ENCODE data around the gene TMEM184C. TPM values are rescaled to one million over a fixed set of nuclear protein-coding genes. Genes with fewer than 3 reads are reported as not detected.

Gene TMEM184C
- total and polyA plus RNA-seq, 2 donors (not counting 1 experiment from before 2014, with no cell fraction given): 30.6 to 34.3 TPM

DNA sequence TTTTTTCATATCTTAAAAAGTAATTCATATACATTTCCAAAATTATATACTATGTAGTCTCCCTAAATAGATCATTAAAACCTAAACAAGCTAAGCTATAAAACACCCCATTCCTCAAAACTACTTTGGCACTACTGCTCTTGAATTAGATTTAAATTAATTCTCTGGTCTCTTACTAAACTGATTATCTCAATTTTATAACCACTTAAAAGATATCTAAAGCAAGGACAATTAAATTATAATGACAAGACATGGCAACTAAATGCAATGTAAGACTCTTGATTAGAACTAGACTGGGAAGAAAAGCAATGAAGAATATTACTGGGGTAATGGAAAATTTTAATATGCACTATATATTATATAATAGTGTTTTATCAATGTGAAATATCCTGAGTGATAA is 27.9 kb downstream of the TMEM184C start:
- Histone ChIP-seq H3K4me1 (ENCODE audit: control insufficient read depth, extremely low read depth, insufficient read depth, low read length) (no peaks in the 10 kb centered on the region), H3K27me3 (ENCODE audit: control insufficient read depth, insufficient read depth, low read length) (no peaks in the 10 kb centered on the region), H3K9me3 (ENCODE audit: control insufficient read depth, insufficient read depth, low read depth, low read length) (no peaks in the 10 kb centered on the region), H3K79me2 (ENCODE audit: control insufficient read depth, insufficient read depth, low read length) (no peaks in the 10 kb centered on the region), H3K36me3 (ENCODE audit: control insufficient read depth, insufficient read depth, low read length) (peaks cover 3% of the 10 kb centered on the region), H3K4me3 (replicated peaks in 1 of 4; ENCODE audit: control extremely low read depth in 1 of 4, insufficient read depth in 1 of 4, low read depth in 3 of 4, low read length in 4 of 4) (no peak overlapping the region), H3K9ac (ENCODE audit: insufficient read depth, low read length) (no peak overlapping the region), H3K4me2 (ENCODE audit: extremely low read depth, insufficient read depth, low read length) (no peak overlapping the region), H3K27ac (ENCODE audit: insufficient read depth, low read length) (no peak overlapping the region), H4K20me1 (ENCODE audit: control insufficient read depth, extremely low read depth, insufficient read depth, low read length) (no peaks in the 10 kb centered on the region), H2AFZ (ENCODE audit: low read length) (no peak overlapping the region)
- DNase-seq (ENCODE audit: low read depth in 2 of 2): no peak
- TF ChIP-seq EZH2 (IDR thresholded peaks at IDR 0.05; ENCODE audit: low read length, missing control alignments): no peak
- TF ChIP-seq, protein P1, sequence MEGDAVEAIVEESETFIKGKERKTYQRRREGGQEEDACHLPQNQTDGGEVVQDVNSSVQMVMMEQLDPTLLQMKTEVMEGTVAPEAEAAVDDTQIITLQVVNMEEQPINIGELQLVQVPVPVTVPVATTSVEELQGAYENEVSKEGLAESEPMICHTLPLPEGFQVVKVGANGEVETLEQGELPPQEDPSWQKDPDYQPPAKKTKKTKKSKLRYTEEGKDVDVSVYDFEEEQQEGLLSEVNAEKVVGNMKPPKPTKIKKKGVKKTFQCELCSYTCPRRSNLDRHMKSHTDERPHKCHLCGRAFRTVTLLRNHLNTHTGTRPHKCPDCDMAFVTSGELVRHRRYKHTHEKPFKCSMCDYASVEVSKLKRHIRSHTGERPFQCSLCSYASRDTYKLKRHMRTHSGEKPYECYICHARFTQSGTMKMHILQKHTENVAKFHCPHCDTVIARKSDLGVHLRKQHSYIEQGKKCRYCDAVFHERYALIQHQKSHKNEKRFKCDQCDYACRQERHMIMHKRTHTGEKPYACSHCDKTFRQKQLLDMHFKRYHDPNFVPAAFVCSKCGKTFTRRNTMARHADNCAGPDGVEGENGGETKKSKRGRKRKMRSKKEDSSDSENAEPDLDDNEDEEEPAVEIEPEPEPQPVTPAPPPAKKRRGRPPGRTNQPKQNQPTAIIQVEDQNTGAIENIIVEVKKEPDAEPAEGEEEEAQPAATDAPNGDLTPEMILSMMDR (conservative IDR thresholded peaks at IDR 0.05 in 1 of 2, IDR thresholded peaks at IDR 0.05 in 1 of 2; ENCODE audit: low read depth in 1 of 2, low read length in 2 of 2): no peak

DNA sequence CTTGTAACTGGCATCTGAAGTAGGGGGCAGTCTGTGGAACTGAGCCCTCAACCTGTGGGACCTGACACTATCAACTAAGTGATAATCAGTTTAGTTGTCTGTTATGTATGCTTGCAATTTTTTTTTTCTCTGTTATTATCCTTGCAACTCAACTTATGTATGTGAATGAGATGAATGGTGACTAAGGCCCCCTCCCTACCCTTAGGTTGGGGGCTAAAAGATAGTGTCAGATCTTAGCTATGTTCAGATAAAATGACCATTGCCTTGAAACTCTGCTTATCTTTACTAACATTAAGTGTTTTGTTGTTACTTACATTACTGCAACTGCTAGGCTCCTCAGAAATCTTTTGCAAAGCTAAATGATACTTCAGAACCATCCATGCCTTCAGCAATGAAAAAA is 31.5 kb downstream of the TMEM184C start:
- Histone ChIP-seq H3K9ac (ENCODE audit: insufficient read depth, low read length) (no peak overlapping the region), H3K27me3 (ENCODE audit: control insufficient read depth, insufficient read depth, low read length) (no peaks in the 10 kb centered on the region), H3K79me2 (ENCODE audit: control insufficient read depth, insufficient read depth, low read length) (no peaks in the 10 kb centered on the region), H3K4me3 (replicated peaks in 1 of 4; ENCODE audit: control extremely low read depth in 1 of 4, insufficient read depth in 1 of 4, low read depth in 3 of 4, low read length in 4 of 4) (no peak overlapping the region), H2AFZ (ENCODE audit: low read length) (no peak overlapping the region), H4K20me1 (ENCODE audit: control insufficient read depth, extremely low read depth, insufficient read depth, low read length) (no peaks in the 10 kb centered on the region), H3K4me2 (ENCODE audit: extremely low read depth, insufficient read depth, low read length) (no peak overlapping the region), H3K4me1 (ENCODE audit: control insufficient read depth, extremely low read depth, insufficient read depth, low read length) (no peaks in the 10 kb centered on the region), H3K36me3 (ENCODE audit: control insufficient read depth, insufficient read depth, low read length) (no peaks in the 10 kb centered on the region), H3K27ac (ENCODE audit: insufficient read depth, low read length) (no peak overlapping the region), H3K9me3 (ENCODE audit: control insufficient read depth, insufficient read depth, low read depth, low read length) (no peaks in the 10 kb centered on the region)
- no peak for TF ChIP-seq EZH2 (IDR thresholded peaks at IDR 0.05; ENCODE audit: low read length, missing control alignments)
- TF ChIP-seq, protein P1 (conservative IDR thresholded peaks at IDR 0.05 in 1 of 2, IDR thresholded peaks at IDR 0.05 in 1 of 2; ENCODE audit: low read depth in 1 of 2, low read length in 2 of 2): no peak
- no peak for DNase-seq (ENCODE audit: low read depth in 2 of 2)

DNA sequence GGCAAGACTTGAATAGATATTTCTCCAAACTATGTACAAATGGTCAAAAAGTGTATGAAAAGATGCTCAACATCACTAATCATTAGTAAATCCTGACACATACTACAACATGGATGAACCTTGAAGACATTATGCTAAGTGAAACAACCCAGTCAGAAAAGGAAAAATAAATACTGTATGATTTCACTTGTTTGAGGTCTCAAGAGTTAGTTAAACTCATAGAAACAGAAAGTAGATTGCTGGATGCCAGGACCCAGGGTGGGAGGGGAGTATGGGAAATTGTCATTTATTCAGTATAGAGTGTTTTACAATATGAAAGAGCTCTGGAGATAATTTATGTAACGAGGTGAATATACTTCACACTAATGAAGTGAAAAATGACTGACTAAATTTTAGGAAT is 34.4 kb downstream of the TMEM184C start:
- Histone ChIP-seq H3K27ac (ENCODE audit: insufficient read depth, low read length) (no peak overlapping the region), H3K4me1 (ENCODE audit: control insufficient read depth, extremely low read depth, insufficient read depth, low read length) (no peaks in the 10 kb centered on the region), H3K36me3 (ENCODE audit: control insufficient read depth, insufficient read depth, low read length) (peaks cover 2% of the 10 kb centered on the region), H2AFZ (ENCODE audit: low read length) (no peak overlapping the region), H3K9ac (ENCODE audit: insufficient read depth, low read length) (no peak overlapping the region), H4K20me1 (ENCODE audit: control insufficient read depth, extremely low read depth, insufficient read depth, low read length) (no peaks in the 10 kb centered on the region), H3K27me3 (ENCODE audit: control insufficient read depth, insufficient read depth, low read length) (no peaks in the 10 kb centered on the region), H3K4me2 (ENCODE audit: extremely low read depth, insufficient read depth, low read length) (no peak overlapping the region), H3K9me3 (ENCODE audit: control insufficient read depth, insufficient read depth, low read depth, low read length) (no peaks in the 10 kb centered on the region), H3K4me3 (replicated peaks in 1 of 4; ENCODE audit: control extremely low read depth in 1 of 4, insufficient read depth in 1 of 4, low read depth in 3 of 4, low read length in 4 of 4) (no peak overlapping the region), H3K79me2 (ENCODE audit: control insufficient read depth, insufficient read depth, low read length) (no peaks in the 10 kb centered on the region)
- TF ChIP-seq, protein P1 (conservative IDR thresholded peaks at IDR 0.05 in 1 of 2, IDR thresholded peaks at IDR 0.05 in 1 of 2; ENCODE audit: low read depth in 1 of 2, low read length in 2 of 2): no peak
- TF ChIP-seq EZH2 (IDR thresholded peaks at IDR 0.05; ENCODE audit: low read length, missing control alignments): no peak
- DNase-seq (ENCODE audit: low read depth in 2 of 2): no peak
